G401.6 (cell line): ENCODE measurements around the gene KPNA3.
"Not testable (repeated sequence)": the region's sequence is repeated elsewhere in the genome, so short reads cannot be mapped to it uniquely, and the experiment has no call there.

Source experiments
- FAIRE-seq: peaks from 2 replicates; lab custom pipeline; 2012; peaks lifted over from hg19 to GRCh38; lab: Jason Lieb, UNC

KPNA3 gene

DNA sequence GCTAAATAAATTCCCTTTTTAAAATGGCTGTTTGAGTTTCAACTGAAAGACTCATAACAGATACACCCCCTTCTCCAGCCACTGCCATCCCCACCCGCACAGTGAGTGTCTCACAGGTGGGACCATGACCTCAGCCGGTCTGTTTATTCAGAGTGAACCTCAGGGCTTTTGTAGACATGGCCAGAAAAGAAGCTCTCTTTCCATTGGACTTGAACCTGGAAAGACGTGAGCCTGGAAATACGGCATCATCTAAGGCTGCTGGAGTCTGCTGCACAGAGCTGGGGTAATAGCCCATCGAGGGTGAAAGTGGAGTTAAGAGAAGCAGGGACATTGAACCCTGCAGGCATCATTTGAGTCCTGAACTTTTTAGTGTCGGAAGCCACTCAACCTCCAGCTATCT, 15.2 kb upstream of the KPNA3 start:
- FAIRE-seq: no peak

DNA sequence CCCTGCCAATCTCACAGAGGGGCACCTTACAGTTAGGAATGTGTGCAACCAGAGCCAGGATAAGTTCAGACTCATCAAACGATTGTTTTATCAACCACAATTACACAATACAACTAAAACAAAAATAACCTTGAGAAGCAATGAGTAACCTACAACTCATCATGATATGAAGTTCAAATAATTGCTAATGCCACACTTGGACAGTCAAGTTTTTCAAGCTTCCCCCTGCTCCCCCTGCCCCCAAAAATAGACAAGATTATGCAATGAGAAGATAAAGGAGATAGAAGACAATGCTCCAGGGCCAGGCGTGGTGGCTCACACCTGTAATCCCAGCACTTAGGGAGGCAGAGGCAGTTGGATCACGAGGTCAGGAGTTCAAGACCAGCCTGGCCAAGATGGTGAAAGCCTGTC, 13.6 kb upstream of the KPNA3 start:
- FAIRE-seq: no peak

DNA sequence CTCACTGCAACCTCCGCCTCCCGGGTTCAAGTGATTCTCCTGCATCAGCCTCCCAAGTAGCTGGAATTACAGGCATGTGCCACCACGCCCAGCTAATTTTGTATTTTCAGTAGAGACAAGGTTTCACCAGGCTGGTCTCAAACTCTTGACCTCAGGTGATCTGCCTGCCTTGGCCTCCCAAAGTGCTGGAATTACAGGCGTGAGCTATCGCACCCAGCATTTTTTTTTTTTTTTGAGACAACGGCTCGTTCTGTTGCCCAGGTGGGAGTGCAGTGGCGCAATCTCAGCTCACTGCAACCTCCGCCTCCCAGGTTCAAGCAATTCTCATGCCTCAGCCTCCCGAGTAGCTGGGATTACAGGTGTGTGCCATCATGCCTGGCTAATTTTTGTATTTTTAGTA, 10.6 kb upstream of the KPNA3 start:
- not testable (repeated sequence) for FAIRE-seq

DNA sequence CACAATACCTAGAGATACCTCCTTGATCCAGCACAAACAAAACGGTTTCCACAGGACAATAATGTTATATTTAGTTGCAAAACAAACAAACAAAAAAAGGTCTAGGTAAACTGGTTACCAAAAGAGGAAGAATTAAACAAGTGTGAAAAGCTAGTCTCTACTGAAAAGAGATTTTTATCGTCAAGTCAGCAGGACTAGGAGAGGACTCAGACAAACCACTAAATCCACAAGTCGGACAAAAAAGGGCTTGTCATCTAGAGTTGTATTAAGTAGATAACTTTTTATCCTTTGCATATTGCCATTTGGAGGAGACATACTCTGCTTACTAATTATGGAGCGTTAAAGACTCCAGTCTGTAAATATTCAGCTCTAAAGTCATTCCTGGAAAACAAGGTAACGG, 9.9 kb upstream of the KPNA3 start:
- FAIRE-seq: no peak

DNA sequence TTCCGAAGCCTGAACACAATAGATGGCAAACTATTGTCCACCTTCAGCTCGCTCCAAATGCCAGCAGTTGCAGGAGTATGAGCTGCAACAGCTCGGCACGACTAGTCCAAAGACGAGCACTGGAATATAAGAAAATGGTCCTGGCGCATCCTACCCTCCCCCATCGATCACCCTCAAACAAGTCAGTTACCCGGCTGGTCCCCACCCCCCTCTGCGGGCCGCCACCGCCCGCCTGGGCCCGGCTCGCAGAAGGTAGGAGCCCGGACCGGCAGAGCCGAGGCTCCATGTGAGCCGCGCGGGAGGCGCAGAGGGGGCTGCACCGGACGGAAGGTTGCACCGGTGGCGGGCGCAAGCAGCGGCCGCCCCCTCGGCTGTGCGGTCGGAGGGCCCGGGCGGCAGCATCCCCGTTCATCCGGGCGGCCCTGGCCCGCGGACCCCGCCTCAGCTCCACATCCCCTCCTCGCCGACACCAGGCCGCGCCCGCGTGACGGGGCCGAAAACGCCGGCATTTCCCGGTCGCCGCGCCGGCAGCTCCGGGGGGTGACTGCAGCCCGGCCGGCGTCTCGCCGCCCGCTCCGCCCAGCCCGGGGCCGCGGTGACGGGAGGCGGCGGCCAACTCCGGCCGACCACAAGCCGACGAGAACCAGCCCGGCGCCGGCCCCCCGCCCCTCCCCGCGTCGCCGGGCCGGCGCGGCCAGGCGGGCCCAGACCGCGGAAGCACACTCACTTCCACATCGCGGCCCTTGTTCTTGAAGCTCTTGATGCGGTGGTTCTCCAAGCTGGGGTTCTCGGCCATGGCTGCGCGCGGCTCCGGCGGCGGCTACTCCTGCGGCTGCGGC, 552 bp downstream of the KPNA3 start:
- no peak for FAIRE-seq

DNA sequence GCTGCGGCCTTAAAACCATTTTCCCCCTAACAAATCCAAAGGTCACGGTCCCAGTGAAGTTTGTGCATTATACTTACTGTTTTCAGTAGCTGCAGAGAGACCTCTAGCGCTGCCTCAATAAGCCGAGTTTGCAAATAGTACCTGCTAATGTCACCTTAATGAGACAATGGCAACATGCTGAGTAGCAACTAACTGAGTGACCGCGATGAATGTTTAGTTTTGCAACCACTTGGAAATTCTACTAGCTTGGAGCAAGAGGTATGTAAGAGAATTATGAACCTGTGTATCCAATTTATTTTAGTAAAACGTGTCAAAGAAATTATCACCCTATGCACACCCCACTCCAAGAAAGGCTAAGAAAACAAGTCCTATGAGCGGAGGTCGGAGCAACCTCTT, 1.2 kb downstream of the KPNA3 start:
- FAIRE-seq: no peak

DNA sequence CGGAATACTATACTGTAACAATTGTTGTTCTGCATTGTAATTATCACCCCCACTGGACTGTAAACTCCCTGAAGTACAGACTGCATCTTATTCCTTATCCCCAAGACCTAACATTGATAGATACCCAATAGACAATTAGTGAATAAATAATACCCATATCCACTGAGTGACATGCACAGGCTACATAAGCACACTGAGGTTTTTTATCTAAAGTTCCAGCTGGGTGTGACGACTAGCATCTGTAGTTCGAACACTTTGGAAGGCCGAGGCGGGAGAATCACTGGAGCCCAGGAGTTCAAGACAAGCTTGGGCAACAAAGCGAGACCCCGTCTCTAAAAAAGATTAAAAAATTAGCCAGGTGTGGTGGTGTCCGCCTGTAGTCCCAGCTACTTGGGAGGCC, 2.5 kb downstream of the KPNA3 start:
- FAIRE-seq: no peak

DNA sequence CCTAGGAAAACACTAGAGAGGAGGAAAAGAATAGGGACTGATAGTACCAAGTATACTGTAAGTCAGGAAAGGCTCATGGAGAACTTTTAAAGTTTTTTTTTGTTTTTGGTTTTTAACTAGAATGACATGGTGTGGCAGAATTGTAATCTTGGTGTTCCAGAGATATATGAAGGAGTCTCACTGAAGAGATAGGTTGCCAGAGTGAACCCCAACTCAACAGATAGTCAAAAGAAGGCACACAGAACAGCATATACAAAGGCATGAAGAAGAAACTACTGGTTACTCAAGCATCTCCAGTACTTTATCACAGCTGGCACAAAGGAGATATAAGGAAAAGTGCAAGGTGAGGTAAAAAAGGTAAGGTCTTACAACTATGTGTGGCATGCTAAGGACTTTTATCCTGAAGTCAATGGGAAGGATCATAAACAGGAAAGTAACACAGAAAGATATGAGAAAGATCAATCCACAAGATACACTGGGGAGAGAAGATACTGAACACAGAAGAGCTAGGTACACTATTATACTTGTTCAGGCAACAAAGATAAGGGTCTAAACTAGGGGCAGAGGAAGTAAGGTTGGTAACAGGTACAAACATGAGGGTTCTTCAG, 6.0 kb downstream of the KPNA3 start:
- no peak for FAIRE-seq

DNA sequence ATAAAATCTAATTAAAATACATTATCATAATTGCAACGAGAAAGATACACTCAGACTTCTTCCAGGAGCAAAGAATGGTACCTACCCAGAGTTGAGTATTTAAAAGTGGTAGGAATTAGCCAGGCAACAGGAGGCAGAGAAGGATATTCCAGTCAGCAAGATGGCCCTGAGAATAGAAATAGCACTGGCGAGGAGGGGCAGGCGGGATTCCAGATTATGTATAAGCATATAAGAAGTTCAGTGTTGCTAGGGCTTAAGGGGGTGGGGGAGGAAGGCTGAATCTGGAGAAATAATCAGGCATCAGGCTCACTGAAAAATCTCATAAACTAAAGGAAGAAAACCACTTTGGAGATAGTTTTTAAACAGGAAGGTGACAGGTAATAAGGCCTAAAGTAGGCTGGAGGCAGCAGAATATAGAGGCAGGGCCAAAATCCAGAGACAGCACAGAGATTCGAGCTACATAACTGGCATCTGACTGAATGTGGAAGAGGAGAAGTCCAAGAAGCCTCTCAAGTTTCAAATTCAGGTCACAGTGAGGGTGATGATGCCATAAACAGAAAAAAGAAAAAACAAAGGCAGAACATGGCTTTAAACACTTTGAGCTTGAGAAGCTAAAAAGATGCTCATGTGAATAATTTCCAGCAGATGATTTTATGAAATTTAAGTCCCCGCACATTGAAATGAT, 7.5 kb downstream of the KPNA3 start:
- FAIRE-seq: no peak

DNA sequence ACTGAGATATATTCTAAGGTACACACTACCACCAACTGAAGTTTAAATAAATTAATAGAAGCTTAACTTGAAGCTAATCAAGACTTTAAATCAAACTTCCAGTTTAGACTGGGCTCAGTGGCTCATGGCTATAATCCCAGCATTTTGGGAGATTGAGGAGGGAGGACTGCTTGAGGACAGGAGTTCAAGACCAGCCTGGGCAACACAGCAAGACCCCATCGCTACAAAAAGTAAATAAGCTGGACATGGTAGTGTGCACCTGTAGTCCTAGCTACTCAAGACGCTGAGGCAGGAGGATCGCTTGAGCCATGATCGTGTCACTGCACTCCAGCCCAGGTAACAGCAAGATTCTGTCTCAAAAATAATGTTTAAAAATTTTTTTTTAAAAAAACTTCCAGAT, 8.6 kb downstream of the KPNA3 start:
- no peak for FAIRE-seq

DNA sequence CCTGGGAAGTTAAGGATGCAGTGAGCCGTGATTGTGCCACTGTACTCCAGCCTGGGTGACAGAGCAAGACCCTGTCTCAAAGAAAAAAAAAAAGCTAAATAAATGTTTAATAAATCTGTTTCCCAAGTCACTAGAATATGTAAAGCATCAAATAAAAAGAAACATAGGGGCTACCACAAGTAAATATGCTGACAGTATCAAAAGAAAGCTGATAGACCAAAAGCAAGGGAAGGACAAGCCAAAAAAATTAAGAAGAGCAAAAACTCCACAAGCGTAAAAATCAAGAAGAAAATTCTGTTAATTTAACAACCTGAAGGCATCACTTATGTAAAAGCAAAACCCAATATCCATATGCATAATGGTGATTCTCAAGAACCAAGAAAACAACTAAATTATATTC, 9.7 kb downstream of the KPNA3 start:
- no peak for FAIRE-seq

DNA sequence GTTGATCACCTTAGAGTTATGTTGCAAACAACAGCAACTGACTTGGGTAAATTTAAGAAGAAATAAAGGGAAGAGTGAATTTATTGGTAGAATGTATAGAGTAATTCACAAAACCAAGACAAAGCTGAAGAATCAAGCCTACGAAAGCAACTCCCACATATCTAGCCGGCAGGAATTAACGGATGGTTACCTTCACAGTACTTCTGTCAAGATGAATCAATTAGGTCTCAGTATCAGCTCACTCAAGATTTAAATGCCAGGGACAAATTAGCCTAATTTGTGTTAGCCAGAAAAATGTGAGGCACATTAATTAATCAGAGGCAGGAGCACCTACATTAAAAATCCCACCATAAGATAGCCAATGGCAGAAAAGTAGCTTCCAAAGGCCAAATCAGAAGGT, 10.7 kb downstream of the KPNA3 start:
- FAIRE-seq: no peak

DNA sequence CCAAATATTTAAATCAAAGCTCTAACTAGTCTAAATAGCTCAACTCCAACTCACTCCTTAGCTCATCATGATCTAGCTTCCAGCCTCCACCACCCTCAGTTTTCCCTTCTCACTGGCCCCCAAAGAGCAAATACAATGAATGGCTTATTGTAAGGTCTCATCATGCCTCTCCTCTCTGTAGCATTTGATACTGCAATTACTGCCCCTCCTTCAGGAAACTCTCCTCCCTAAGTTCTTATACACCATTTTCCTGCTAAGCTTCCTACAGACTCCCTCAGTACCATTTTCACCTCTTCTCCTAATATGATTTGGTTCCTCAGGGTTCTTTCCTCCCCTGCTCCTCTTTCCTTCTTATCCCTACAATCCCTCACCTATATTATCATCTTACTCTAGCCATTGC, 12.8 kb downstream of the KPNA3 start:
- no peak for FAIRE-seq

DNA sequence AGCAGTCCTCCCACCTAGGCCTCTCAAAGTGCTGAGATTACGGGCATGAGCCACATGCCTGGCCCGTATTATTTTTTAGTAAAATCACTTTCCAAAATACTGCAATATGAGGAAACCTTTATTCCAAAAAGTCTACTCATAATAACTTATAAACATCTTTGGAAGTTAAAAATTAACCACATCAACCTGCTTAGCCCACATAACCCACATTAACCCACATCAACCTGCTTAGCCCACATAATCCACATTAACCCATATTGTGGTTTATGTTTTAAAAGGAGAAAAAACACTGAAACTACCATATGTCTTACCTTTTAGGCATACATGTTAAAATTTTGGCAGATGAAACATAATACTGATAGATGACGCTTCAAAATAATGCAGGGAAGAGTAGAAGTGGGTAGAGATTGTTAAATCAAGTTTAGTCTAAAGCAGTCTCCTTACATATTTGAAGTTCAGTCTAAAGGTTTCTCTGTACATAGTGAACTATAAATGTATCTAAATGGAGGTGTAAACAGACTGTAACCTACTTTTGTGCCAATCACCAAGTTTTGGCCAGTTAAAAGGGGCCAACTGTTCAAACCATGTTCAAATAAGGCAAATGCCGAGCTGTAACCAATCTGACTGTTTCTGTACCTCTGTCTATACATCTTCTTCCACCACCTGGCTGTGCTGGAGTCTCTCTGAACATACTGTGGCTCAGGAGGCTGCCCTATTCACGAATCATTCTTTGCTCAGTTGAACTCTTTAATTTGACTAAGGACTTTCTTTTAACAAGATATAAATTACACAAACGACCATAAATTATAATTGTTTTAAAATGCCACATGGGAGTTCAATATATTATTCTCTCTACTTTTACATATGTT, 14.5 kb downstream of the KPNA3 start:
- no peak for FAIRE-seq

DNA sequence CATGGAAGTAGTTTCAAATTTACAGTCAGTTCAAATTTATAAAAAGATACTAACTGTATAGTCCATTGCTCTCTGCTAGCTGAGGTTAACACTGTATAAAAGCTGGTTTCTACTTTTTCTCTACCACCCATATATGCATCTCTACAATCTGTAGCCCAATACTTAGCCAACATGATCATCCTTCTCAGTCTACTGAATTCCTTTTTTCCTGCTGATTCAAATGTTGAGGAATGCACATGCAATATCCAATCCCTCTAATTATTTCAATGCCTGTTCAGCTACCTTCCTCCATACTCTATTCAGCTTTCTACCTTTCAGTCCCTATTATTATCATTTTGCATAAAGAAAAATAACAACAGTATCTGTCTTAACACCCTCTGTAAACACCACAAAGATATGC, 15.6 kb downstream of the KPNA3 start:
- FAIRE-seq: no peak

DNA sequence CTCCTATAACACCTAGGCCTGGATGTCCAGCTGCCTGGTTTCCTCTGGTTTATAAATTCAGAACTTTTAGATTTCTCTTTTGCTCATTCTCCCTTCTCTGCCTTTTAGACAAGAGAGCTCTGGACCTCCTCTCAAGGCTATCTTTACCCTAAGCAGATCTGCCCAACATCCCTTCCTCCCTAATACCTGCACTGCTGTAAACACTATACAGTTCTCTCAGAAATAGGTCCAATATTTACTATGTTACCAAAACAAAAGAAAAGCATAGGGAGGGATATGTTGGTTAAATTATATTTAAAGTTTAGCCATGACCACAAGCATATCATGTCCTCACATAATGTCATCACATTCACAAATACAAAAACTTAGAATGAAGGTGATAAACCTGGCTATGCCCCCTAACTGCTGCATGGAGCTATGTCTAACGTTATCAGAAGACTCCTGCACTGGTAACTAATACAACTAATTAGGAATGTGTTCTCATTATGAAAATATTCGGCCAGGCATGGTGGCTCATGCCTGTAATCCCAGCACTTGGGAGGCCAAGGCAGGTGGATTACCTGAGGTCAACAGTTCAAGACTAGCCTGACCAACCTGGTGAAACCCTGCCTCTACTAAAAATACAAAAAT, 18.0 kb downstream of the KPNA3 start:
- no peak for FAIRE-seq

DNA sequence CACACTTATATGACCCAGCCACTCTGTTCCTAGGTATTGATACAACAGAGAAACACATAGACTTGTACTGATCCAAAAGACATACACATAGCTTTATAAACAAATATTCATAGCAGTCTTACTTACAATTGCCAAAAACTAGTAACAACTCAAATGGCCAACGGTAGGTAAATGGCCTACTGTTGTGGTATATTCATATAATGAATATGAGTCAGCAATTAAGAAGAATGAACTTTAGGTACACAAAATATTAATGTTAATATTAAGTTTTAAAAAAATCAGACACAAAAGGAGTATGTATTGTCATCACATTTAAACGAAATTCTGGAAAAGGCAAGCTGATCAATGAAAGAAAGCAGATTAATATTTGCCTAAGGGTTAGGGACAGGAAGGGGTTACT, 19.7 kb downstream of the KPNA3 start:
- FAIRE-seq: no peak

DNA sequence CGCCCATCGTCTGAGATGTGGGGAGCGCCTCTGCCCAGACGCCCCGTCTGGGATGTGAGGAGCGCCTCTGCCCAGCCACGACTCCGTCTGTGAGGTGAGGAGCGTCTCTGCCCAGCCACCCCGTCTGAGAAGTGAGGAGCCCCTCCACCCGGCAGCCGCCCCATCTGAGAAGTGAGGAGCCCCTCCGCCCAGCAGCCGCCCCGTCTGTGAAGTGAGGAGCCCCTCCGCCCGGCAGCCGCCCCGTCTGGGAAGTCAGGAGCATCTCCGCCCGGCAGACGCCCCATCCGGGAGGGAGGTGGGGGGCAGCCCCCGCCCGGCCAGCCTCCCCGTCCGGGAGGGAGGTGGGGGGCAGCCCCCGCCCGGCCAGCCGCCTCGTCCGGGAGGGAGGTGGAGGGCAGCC, 30.7 kb downstream of the KPNA3 start:
- FAIRE-seq: not testable (repeated sequence)

DNA sequence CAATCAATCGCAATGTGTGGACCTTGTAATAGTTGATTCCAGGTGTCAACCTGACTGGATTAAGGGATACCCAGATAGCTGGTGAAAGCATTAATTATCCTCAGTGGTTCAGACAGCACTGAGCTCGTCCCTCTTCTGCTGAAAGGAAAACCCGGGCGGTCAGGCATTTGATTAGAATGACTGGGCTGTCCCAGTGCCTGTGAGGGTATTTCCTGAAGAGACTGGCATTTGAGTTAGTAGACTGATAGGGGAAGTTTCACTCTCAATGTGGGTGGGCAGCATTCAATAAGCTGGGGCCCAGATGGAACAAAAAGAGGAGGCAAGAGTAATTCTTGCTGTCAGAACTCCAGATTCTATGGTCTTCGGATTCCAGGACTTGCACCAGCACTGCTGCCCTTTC, 31.9 kb downstream of the KPNA3 start:
- FAIRE-seq: no peak

DNA sequence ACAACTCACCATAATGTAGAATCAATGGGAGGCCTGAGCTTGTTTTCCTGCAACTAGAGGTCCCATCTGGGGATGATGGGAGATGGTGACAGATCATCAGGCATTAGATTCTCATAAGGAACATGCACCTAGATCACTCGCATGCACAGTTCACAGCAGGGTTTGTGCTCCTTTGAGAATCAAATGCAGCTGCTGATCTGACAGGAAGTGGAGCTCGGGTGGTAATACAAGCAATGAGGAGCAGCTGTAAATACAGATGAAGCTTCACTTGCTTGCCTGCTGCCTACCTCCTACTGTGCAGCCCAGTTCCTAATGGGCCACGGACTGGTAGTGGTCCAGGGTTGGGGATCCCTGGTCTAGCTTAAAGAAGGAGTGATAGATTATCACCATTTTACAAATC, 33.0 kb downstream of the KPNA3 start:
- no peak for FAIRE-seq

DNA sequence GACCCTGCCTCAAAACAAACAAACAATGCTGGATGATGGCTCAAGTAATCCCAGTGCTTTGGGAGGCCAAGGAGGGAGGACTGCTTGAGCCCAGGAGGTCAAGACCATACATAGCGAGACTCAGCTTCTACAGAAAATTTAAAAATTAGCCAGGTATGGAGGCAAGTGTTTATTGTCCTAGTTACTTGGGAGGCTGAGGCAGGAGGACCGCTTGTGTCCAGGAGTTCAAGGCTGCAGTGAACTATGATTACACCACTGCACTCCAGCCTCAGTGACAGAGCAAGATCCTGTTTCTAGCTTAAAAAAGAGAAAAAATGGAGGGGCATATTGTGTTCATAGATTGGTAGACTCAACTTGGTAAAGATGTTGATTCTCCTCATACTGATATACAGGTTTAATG, 36.2 kb downstream of the KPNA3 start:
- FAIRE-seq: no peak

DNA sequence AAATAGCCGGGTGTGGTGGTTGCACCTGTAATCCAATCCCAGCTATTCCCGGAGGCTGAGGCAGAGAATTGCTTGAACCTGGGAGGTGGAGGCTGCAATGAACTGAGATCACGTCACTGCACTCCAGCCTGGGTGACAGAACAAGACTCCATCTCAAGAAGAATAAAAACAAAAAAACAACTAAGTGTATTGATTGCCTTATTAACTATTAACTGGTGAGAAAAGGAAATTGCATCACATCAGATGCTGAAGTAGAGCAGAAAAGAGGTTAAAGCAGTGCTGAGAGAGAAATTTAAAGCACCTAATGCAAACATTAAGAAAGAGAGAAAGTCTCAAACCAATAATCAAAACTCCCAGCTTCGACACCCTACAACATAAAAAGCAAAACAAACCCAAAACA, 38.3 kb downstream of the KPNA3 start:
- FAIRE-seq: no peak
